IPS-20b (cell line): Measurements from ENCODE around the gene TTC39B.

Experiments
- H3K27ac ChIP-seq: one replicate; pipeline ENCODE4 v1.5.1; 2013; ENCODE audit warnings: low read length
- H3K27me3 ChIP-seq: 2 replicates; pipeline ENCODE4 v1.6.1; 2013; ENCODE audit warnings: mild to moderate bottlenecking, low read length, inconsistent platforms; ENCODE audit not compliant: insufficient read depth
- H3K36me3 ChIP-seq: 2 replicates; pipeline ENCODE4 v1.6.1; 2013; ENCODE audit warnings: low read depth, mild to moderate bottlenecking, inconsistent platforms, low read length, moderate library complexity; ENCODE audit not compliant: insufficient read depth
- H3K4me1 ChIP-seq: 2 replicates; pipeline ENCODE4 v1.6.1; 2013; ENCODE audit warnings: mild to moderate bottlenecking, control low read depth, inconsistent platforms, low read length, moderate library complexity; ENCODE audit not compliant: insufficient read depth
- H3K4me3 ChIP-seq: 2 replicates; pipeline ENCODE4 v1.5.1; 2013; ENCODE audit warnings: mild to moderate bottlenecking, low read length, inconsistent platforms
- H3K9ac ChIP-seq: 2 replicates; pipeline ENCODE4 v1.6.1; 2013; ENCODE audit warnings: low read depth, mild to moderate bottlenecking, inconsistent platforms, low read length, moderate library complexity
- H3K9me3 ChIP-seq: 2 replicates; pipeline ENCODE4 v1.6.1; 2013; ENCODE audit warnings: mild to moderate bottlenecking, low read depth, low read length, inconsistent platforms; ENCODE audit not compliant: insufficient read depth

The TTC39B gene

GRCh38 chr9:15189481-15189880 is 117.5 kb downstream of the TTC39B start:
- H3K9ac ChIP-seq: no peak overlapping the region
- no peaks in the 10 kb centered on the region for H3K9me3 ChIP-seq
- H3K27me3 ChIP-seq: no peaks in the 10 kb centered on the region
- H3K4me3 ChIP-seq: no peak overlapping the region
- no peak overlapping the region for H3K27ac ChIP-seq
- no peaks in the 10 kb centered on the region for H3K4me1 ChIP-seq
- peaks cover 38% of the 10 kb centered on the region for H3K36me3 ChIP-seq

- Histone ChIP-seq H3K4me3 (no peak overlapping the region), H3K36me3 (peaks cover 38% of the 10 kb centered on the region), H3K4me1 (no peaks in the 10 kb centered on the region), H3K9me3 (no peaks in the 10 kb centered on the region), H3K9ac (no peak overlapping the region), H3K27me3 (no peaks in the 10 kb centered on the region), H3K27ac (no peak overlapping the region)
These were observed 119.4 kb downstream of the TTC39B start for GRCh38 chr9:15187589-15187988.

DNA sequence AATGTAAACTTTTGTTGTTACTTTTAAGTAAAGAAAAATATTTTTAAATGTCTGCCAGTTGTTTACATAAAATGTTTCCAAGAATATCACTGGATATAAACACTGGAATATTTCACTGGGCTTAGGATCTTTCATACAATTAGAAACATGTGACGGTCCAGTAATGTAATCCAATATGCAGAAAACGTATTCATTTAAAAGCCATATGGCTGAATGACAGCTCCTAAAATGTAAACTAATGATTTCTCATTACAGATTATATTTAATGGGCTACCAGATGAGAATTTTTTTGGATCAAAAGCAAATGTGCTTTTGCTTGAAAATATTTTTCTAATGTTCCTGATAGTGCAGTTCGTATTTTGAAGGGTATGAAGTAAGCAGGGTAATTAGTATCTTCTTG is 124.3 kb downstream of the TTC39B start:
- no peak overlapping the region for H3K9ac ChIP-seq
- H3K4me1 ChIP-seq: no peaks in the 10 kb centered on the region
- H3K9me3 ChIP-seq: no peaks in the 10 kb centered on the region
- peaks cover 26% of the 10 kb centered on the region for H3K36me3 ChIP-seq
- H3K4me3 ChIP-seq: no peak overlapping the region
- H3K27me3 ChIP-seq: no peaks in the 10 kb centered on the region
- no peak overlapping the region for H3K27ac ChIP-seq

DNA sequence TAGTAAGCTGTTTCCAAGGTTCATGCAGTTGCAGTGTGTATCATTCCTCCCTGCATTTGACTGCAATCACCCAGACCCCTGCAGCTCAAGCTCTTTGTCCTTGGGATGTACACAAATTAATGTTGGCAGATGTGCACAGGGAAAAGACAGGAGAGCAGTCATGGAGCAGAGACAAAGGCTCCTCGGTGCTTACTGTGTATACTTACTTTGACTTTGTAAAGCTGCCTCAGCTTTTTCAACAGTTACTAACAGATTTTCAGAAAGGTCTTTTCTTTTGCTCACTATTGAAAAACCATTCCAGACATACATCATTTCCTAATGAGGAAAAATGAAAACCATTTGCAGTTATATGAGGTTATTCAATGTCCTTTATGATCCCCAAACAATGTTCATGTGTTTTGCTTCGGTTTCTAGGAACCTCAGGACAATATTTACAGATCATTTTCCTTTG is 124.9 kb downstream of the TTC39B start:
- H3K9ac ChIP-seq: no peak overlapping the region
- no peaks in the 10 kb centered on the region for H3K9me3 ChIP-seq
- no peak overlapping the region for H3K27ac ChIP-seq
- H3K36me3 ChIP-seq: peaks cover 20% of the 10 kb centered on the region
- H3K4me3 ChIP-seq: no peak overlapping the region
- H3K27me3 ChIP-seq: no peaks in the 10 kb centered on the region
- H3K4me1 ChIP-seq: no peaks in the 10 kb centered on the region

DNA sequence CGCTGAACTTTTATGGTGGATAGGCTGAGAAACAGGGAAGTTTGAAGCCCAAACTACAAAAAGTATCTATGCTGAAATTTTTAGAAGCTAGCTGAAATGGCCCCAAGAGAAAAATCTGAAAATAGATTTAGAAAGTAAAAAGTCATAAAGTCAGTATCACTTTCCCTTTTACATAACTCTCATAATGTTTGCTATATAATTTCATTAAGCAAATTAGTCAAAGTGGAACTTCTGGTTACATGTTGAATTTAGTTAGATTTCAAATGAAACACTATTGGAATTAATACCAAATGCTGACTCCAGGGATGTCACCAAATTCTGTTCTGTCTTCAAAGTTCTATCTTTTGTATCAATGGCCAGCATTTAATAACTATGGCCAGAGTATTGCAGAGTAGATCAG is 126.9 kb downstream of the TTC39B start:
- Histone ChIP-seq H3K27me3 (no peaks in the 10 kb centered on the region), H3K9ac (no peak overlapping the region), H3K9me3 (no peaks in the 10 kb centered on the region), H3K4me1 (no peaks in the 10 kb centered on the region), H3K27ac (no peak overlapping the region), H3K36me3 (0 out of 2 replicates have a peak, but pooled peaks cover under 1% of the 10 kb centered on the region), H3K4me3 (no peak overlapping the region)

GRCh38 chr9:15178631-15179030 is 128.4 kb downstream of the TTC39B start:
- no peak overlapping the region for H3K27ac ChIP-seq
- H3K4me3 ChIP-seq: no peak overlapping the region
- H3K4me1 ChIP-seq: no peaks in the 10 kb centered on the region
- H3K9me3 ChIP-seq: no peaks in the 10 kb centered on the region
- H3K9ac ChIP-seq: no peak overlapping the region
- H3K36me3 ChIP-seq: no peaks in the 10 kb centered on the region
- no peaks in the 10 kb centered on the region for H3K27me3 ChIP-seq

GRCh38 chr9:15176836-15177235 is 130.2 kb downstream of the TTC39B start:
- Histone ChIP-seq H3K4me1 (no peaks in the 10 kb centered on the region), H3K9ac (no peak overlapping the region), H3K4me3 (no peak overlapping the region), H3K36me3 (no peaks in the 10 kb centered on the region; the same call in 1 of the 2 replicates), H3K27me3 (no peaks in the 10 kb centered on the region), H3K9me3 (no peaks in the 10 kb centered on the region), H3K27ac (no peak overlapping the region)

DNA sequence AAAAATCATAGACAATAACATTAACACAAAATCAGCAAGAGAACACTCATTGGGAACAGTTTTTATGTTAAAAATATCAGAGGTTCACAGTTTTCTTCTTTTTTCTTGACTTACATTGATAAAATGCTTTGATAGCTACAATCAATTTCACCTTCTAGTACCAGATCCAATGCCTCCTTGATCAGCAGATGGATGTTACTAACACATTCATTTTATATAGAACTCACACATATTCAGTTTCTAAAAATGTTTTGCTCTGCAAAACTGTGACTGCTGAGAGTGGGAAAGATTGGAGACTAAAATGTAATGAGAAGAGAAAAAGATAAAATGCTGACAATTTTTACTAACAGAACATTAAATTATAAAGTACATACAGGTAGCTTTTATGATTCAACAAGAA is 143.1 kb downstream of the TTC39B start:
- Histone ChIP-seq H3K9ac (no peak overlapping the region), H3K9me3 (no peaks in the 10 kb centered on the region), H3K27ac (no peak overlapping the region), H3K4me1 (no peaks in the 10 kb centered on the region), H3K27me3 (no peaks in the 10 kb centered on the region), H3K4me3 (no peak overlapping the region), H3K36me3 (no peaks in the 10 kb centered on the region)

GRCh38 chr9:15161753-15162152 is 145.3 kb downstream of the TTC39B start:
- no peaks in the 10 kb centered on the region for H3K27me3 ChIP-seq
- H3K4me1 ChIP-seq: no peaks in the 10 kb centered on the region
- no peaks in the 10 kb centered on the region for H3K36me3 ChIP-seq
- no peaks in the 10 kb centered on the region for H3K9me3 ChIP-seq
- no peak overlapping the region for H3K9ac ChIP-seq
- no peak overlapping the region for H3K4me3 ChIP-seq
- no peak overlapping the region for H3K27ac ChIP-seq

DNA sequence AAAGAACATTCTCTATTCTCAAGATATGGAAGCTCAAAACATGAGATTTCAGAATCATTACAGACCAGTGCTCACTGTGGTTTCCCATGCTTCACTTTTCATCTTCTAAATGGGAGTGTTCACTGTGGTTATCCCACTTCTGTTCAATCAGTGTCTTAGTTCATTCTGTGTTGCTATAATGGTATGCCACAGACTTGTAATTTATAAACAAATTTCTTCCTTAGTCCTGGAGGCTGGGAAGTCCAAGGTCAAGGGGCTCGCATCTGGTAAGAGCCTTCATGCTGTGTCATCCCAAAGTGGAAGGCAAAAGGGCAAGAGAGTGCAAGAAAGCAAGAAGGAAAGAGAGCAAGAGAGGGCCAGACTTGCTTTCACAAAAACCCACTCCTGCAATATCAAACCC is 146.3 kb downstream of the TTC39B start:
- no peaks in the 10 kb centered on the region for H3K36me3 ChIP-seq
- no peak overlapping the region for H3K27ac ChIP-seq
- no peak overlapping the region for H3K9ac ChIP-seq
- no peaks in the 10 kb centered on the region for H3K27me3 ChIP-seq
- peaks cover 4% of the 10 kb centered on the region for H3K4me1 ChIP-seq
- H3K9me3 ChIP-seq: no peaks in the 10 kb centered on the region
- H3K4me3 ChIP-seq: no peak overlapping the region

DNA sequence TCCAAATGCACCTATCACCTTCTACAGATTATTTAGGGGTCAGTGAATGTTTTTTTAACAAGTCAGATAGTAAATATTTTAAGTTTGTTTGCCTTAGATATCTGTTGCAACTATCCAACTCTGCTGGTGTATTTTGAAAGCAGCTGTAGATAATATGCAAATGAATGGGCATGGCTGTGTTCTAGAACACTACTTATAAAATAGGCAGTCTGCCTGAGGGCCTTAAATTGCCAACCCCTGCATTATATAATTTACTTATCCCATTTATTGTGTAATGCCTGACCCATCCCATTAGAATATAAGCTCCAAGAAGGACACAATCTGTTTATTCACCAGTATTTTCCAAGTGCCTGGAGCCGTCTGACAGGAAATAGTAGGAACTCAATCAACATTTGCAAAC is 149.0 kb downstream of the TTC39B start:
- Histone ChIP-seq H3K4me1 (peaks cover 4% of the 10 kb centered on the region), H3K9me3 (no peaks in the 10 kb centered on the region), H3K4me3 (no peak overlapping the region), H3K36me3 (no peaks in the 10 kb centered on the region), H3K9ac (no peak overlapping the region), H3K27me3 (no peaks in the 10 kb centered on the region), H3K27ac (no peak overlapping the region)

DNA sequence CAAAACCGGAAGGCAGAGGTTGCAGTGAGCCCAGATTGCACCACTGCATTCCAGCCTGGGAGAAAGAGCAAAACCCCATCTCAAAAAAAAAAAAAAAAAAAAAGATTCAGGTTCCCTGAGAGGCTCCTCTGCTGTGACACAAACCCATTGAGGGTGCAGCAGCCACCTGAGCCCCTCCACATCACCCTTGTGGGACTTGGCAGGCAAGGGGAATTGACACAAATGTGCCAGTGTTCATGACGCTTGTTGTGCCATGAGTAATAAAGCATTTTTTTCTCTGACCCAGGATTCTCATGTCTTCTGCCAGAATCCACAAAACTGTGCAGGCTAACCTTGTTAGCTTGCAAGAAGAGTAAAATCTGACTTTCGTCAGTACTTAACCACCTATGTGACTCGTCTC is 149.6 kb downstream of the TTC39B start:
- no peaks in the 10 kb centered on the region for H3K36me3 ChIP-seq
- H3K4me1 ChIP-seq: peaks cover 4% of the 10 kb centered on the region
- H3K9me3 ChIP-seq: no peaks in the 10 kb centered on the region
- no peak overlapping the region for H3K27ac ChIP-seq
- H3K27me3 ChIP-seq: no peaks in the 10 kb centered on the region
- no peak overlapping the region for H3K4me3 ChIP-seq
- no peak overlapping the region for H3K9ac ChIP-seq

- H3K9ac ChIP-seq: no peak overlapping the region
- H3K4me3 ChIP-seq: no peak overlapping the region
- no peaks in the 10 kb centered on the region for H3K27me3 ChIP-seq
- H3K36me3 ChIP-seq: no peaks in the 10 kb centered on the region
- H3K4me1 ChIP-seq: peaks cover 4% of the 10 kb centered on the region
- no peak overlapping the region for H3K27ac ChIP-seq
- H3K9me3 ChIP-seq: no peaks in the 10 kb centered on the region
These were observed 150.8 kb downstream of the TTC39B start for GRCh38 chr9:15156241-15156640.
